Measurements from ENCODE around the gene ST6GALNAC4. TPM values are rescaled to one million over a fixed set of nuclear protein-coding genes. Genes with fewer than 3 reads are reported as not detected.

Gene ST6GALNAC4
- total RNA-seq, 1 experiment from 2014 or later: 25.7 TPM

DNA sequence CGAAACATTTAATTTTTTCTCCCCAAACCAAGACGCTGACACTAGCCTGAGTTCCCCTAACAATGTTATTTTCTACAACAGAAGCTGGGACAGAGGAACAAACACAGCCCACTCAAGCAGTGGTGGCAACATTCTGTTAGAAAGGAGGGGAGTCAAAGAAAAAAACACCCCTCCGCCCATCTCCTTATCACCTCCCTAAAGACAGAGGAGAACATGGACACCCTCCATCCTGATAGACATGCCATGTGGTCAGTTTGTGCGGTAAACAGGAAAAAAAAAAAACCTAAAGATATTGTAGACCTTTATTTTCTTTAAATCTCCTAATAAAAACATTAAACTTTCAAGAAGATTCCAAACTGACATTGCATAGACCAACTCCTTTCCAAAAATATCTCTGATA lies 23.8 kb upstream of the ST6GALNAC4 start (continued):
- no peak for TF ChIP-seq RELA (CRISPR knock-in tag; IDR thresholded peaks at IDR 0.05; ENCODE audit: borderline replicate concordance)

DNA sequence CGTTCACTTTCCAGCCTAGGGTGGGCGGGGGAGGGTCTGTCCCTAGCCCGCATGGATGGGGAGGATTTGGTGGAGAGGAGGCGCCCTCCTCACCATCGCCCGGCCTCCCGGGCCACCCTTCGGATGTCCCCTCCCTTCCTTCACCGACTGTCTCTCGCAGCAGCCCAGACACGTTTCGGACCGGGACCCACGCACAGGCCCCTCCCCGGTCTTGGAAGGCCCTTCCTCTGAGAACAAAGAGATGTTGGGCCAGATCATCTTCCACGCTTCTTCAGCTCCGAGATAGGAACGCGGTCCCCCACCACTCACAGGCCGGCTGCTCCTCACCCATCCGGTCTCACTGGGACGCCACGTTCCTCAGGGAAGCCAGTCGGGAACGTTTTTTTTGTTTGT lies 21.5 kb upstream of the ST6GALNAC4 start:
- DNase-seq (ENCODE audit: low spot score) (no peak), ATAC-seq (peak; percentile 9)
- no peaks in the 10 kb centered on the region for H3K9me3 Mint-ChIP-seq
- ChIA-PET POLR2A (interaction anchor here (0.6 to 1.2 kb wide), 2 partner anchors 17 to 126 kb away, joined by 3 to 5 read pairs; no protein-coding TSS in a partner anchor), CTCF (interaction anchor here (2.0 kb wide), 1 partner anchor 97 kb away, joined by 5 read pairs; no protein-coding TSS in a partner anchor)
- H3K27ac Mint-ChIP-seq: peak overlapping the region; percentile 95
- H3K4me3 Mint-ChIP-seq: peak overlapping the region; percentile 90
- peaks cover 34% of the 10 kb centered on the region for H3K4me1 Mint-ChIP-seq
- peaks cover 3% of the 10 kb centered on the region; the same call in 1 of the 2 replicates for H3K36me3 Mint-ChIP-seq
- TF ChIP-seq, protein P1, sequence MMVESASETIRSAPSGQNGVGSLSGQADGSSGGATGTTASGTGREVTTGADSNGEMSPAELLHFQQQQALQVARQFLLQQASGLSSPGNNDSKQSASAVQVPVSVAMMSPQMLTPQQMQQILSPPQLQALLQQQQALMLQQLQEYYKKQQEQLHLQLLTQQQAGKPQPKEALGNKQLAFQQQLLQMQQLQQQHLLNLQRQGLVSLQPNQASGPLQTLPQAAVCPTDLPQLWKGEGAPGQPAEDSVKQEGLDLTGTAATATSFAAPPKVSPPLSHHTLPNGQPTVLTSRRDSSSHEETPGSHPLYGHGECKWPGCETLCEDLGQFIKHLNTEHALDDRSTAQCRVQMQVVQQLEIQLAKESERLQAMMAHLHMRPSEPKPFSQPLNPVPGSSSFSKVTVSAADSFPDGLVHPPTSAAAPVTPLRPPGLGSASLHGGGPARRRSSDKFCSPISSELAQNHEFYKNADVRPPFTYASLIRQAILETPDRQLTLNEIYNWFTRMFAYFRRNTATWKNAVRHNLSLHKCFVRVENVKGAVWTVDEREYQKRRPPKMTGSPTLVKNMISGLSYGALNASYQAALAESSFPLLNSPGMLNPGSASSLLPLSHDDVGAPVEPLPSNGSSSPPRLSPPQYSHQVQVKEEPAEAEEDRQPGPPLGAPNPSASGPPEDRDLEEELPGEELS (CRISPR knock-in tag; IDR thresholded peaks at IDR 0.05): no peak
- TF ChIP-seq, protein P2, sequence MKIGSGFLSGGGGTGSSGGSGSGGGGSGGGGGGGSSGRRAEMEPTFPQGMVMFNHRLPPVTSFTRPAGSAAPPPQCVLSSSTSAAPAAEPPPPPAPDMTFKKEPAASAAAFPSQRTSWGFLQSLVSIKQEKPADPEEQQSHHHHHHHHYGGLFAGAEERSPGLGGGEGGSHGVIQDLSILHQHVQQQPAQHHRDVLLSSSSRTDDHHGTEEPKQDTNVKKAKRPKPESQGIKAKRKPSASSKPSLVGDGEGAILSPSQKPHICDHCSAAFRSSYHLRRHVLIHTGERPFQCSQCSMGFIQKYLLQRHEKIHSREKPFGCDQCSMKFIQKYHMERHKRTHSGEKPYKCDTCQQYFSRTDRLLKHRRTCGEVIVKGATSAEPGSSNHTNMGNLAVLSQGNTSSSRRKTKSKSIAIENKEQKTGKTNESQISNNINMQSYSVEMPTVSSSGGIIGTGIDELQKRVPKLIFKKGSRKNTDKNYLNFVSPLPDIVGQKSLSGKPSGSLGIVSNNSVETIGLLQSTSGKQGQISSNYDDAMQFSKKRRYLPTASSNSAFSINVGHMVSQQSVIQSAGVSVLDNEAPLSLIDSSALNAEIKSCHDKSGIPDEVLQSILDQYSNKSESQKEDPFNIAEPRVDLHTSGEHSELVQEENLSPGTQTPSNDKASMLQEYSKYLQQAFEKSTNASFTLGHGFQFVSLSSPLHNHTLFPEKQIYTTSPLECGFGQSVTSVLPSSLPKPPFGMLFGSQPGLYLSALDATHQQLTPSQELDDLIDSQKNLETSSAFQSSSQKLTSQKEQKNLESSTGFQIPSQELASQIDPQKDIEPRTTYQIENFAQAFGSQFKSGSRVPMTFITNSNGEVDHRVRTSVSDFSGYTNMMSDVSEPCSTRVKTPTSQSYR (CRISPR knock-in tag; IDR thresholded peaks at IDR 0.05): no peak
- no peak for TF ChIP-seq JAZF1 (CRISPR knock-in tag; IDR thresholded peaks at IDR 0.05)
- TF ChIP-seq, protein P3, sequence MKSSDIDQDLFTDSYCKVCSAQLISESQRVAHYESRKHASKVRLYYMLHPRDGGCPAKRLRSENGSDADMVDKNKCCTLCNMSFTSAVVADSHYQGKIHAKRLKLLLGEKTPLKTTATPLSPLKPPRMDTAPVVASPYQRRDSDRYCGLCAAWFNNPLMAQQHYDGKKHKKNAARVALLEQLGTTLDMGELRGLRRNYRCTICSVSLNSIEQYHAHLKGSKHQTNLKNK (CRISPR knock-in tag; IDR thresholded peaks at IDR 0.05): no peak
- TF ChIP-seq NFE2L1 (CRISPR knock-in tag; IDR thresholded peaks at IDR 0.05): no peak
- TF ChIP-seq ZBTB21 (CRISPR knock-in tag; IDR thresholded peaks at IDR 0.05; ENCODE audit: borderline replicate concordance): no peak
- TF ChIP-seq, protein P4, sequence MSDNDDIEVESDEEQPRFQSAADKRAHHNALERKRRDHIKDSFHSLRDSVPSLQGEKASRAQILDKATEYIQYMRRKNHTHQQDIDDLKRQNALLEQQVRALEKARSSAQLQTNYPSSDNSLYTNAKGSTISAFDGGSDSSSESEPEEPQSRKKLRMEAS (CRISPR knock-in tag; IDR thresholded peaks at IDR 0.05): no peak
- no peak for TF ChIP-seq ELF4 (CRISPR knock-in tag; IDR thresholded peaks at IDR 0.05; ENCODE audit: low read depth)
- no peak for TF ChIP-seq ZNF396 (CRISPR knock-in tag; IDR thresholded peaks at IDR 0.05; ENCODE audit: borderline replicate concordance)
- no peak for TF ChIP-seq ESRRA (CRISPR knock-in tag; IDR thresholded peaks at IDR 0.05; ENCODE audit: borderline replicate concordance)
- TF ChIP-seq, protein P5, sequence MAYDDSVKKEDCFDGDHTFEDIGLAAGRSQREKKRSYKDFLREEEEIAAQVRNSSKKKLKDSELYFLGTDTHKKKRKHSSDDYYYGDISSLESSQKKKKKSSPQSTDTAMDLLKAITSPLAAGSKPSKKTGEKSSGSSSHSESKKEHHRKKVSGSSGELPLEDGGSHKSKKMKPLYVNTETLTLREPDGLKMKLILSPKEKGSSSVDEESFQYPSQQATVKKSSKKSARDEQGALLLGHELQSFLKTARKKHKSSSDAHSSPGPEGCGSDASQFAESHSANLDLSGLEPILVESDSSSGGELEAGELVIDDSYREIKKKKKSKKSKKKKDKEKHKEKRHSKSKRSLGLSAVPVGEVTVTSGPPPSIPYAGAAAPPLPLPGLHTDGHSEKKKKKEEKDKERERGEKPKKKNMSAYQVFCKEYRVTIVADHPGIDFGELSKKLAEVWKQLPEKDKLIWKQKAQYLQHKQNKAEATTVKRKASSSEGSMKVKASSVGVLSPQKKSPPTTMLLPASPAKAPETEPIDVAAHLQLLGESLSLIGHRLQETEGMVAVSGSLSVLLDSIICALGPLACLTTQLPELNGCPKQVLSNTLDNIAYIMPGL (CRISPR knock-in tag; IDR thresholded peaks at IDR 0.05): no peak
- no peak for TF ChIP-seq TEAD4 (CRISPR knock-in tag; IDR thresholded peaks at IDR 0.05)
- no peak for TF ChIP-seq HMGA2 (CRISPR knock-in tag; IDR thresholded peaks at IDR 0.05)
- TF ChIP-seq SOX15 (CRISPR knock-in tag; IDR thresholded peaks at IDR 0.05): no peak
- no peak for TF ChIP-seq ZNF263 (CRISPR knock-in tag; IDR thresholded peaks at IDR 0.05; ENCODE audit: low read depth)
- no peak for TF ChIP-seq TP53 (CRISPR knock-in tag; IDR thresholded peaks at IDR 0.05)
- TF ChIP-seq NFYB (CRISPR knock-in tag; conservative IDR thresholded peaks at IDR 0.05; ENCODE audit: low read depth): no peak
- TF ChIP-seq, protein P6, sequence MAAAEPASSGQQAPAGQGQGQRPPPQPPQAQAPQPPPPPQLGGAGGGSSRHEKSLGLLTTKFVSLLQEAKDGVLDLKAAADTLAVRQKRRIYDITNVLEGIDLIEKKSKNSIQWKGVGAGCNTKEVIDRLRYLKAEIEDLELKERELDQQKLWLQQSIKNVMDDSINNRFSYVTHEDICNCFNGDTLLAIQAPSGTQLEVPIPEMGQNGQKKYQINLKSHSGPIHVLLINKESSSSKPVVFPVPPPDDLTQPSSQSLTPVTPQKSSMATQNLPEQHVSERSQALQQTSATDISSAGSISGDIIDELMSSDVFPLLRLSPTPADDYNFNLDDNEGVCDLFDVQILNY (CRISPR knock-in tag; IDR thresholded peaks at IDR 0.05): no peak
- H3K27me3 Mint-ChIP-seq (ENCODE audit: low read depth): no peaks in the 10 kb centered on the region

Measured in WTC11 (cell line).